Karpas-422 (cell line): ENCODE data around the gene FHL2. TPM values are rescaled to one million over a fixed set of nuclear protein-coding genes. Genes with fewer than 3 reads are reported as not detected.

Experiments
- DNase-seq: peaks from one replicate; pipeline ENCODE4 v3.0.0-alpha.2; 2015
- H2AFZ ChIP-seq: fragments of 200-600 bp; sonication (generic); 2 replicates; pipeline ENCODE4 v1.6.1; 2014; ENCODE audit warnings: antibody characterized with exemption, low read length, mixed read lengths
- H3K27ac ChIP-seq: fragments of 200-600 bp; sonication (generic); 2 replicates; pipeline ENCODE4 v1.5.1; 2014; ENCODE audit warnings: mild to moderate bottlenecking, low read length, moderate library complexity
- H3K27me3 ChIP-seq: fragments of 200-600 bp; sonication (generic); 2 replicates; pipeline ENCODE4 v1.6.1; 2014; ENCODE audit warnings: low read length, mixed read lengths
- H3K36me3 ChIP-seq: fragments of 200-600 bp; sonication (generic); 2 replicates; pipeline ENCODE4 v1.6.1; 2014; ENCODE audit warnings: low read length, mixed read lengths; ENCODE audit not compliant: insufficient read depth
- H3K4me1 ChIP-seq: fragments of 200-600 bp; sonication (generic); 2 replicates; pipeline ENCODE4 v1.6.1; 2014; ENCODE audit warnings: mild to moderate bottlenecking, low read length, mixed read lengths
- H3K4me2 ChIP-seq: fragments of 200-600 bp; sonication (generic); 2 replicates; pipeline ENCODE4 v1.6.1; 2014; ENCODE audit warnings: low read length, low read depth, mild to moderate bottlenecking; ENCODE audit not compliant: poor library complexity, severe bottlenecking
- H3K4me3 ChIP-seq: fragments of 200-600 bp; sonication (generic); 2 replicates; pipeline ENCODE4 v1.5.1; 2014; ENCODE audit warnings: mild to moderate bottlenecking, antibody characterized with exemption, low read length, mixed read lengths
- H3K79me2 ChIP-seq: fragments of 200-600 bp; sonication (generic); 2 replicates; pipeline ENCODE4 v1.6.1; 2014; ENCODE audit warnings: mild to moderate bottlenecking, low read length, mixed read lengths
- H3K9ac ChIP-seq: fragments of 200-600 bp; sonication (generic); 2 replicates; pipeline ENCODE4 v1.6.0; 2014; ENCODE audit warnings: low read length
- H3K9me2 ChIP-seq: fragments of 200-600 bp; sonication (generic), shearing (Covaris generic); replicated peaks from 2 replicates; pipeline ENCODE4 v1.6.0; 2014; ENCODE audit warnings: mild to moderate bottlenecking, low read length, moderate library complexity; ENCODE audit not compliant: insufficient read depth
- H3K9me3 ChIP-seq: fragments of 300-700, 200-600 bp; sonication (generic); 2 replicates; pipeline ENCODE4 v1.6.1; 2014; ENCODE audit warnings: low read length, mixed read lengths
- H4K20me1 ChIP-seq: fragments of 200-600 bp; sonication (generic); 2 replicates; pipeline ENCODE4 v1.6.1; 2014; ENCODE audit warnings: mild to moderate bottlenecking, antibody characterized with exemption, low read length, low read depth; ENCODE audit not compliant: insufficient read depth
- total RNA-seq: library from RNA; depleted of rRNA; stranded (reverse); fragments of >200 nt; shearing (Covaris generic); gene quantifications from 2 replicates; pipeline ENCODE4 v1.2.3, GENCODE V29; 2014; ENCODE audit warnings: low replicate concordance

Gene FHL2
- total RNA-seq, 1 experiment from 2014 or later = 0.26 TPM

DNA sequence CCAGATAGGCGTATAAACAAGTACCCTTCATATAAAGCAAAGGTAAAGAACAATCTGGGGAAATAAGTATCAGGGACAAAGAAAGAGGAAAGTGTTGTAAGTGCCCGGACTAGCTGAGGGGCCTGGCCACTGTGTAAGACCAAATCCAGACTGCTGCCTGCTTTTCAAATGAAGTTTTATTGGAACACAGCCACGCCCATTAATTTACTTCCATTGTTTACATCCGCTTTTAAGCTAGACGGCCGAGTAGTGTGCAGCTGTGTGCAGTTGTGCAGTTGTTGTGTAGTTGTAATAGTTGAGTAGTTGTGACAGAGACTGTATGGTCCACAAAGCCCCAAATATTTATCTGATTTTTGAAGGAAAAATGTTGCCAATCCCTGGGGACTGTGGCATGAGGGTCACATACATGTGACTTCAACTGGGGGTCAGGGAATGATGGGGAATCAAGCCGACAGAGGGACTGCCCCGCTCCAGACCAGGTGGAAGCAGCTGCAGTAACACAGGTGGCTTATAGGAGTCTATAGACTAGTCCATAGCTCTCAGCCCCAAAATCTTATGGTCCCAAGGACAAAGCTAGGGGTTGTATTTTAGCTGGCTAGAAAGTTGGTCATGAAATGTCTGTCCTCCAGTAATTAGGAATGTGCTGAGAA, 30.0 kb downstream of the FHL2 start:
- Histone ChIP-seq H3K4me3 (no peak overlapping the region), H3K9me2 (no peaks in the 10 kb centered on the region), H3K9ac (no peak overlapping the region), H3K79me2 (no peaks in the 10 kb centered on the region), H3K4me2 (no peak overlapping the region), H3K4me1 (peaks cover 11% of the 10 kb centered on the region), H2AFZ (no peak overlapping the region), H3K36me3 (no peaks in the 10 kb centered on the region), H3K27ac (no peak overlapping the region), H3K27me3 (no peaks in the 10 kb centered on the region), H4K20me1 (no peaks in the 10 kb centered on the region), H3K9me3 (no peaks in the 10 kb centered on the region)
- no peak for DNase-seq

DNA sequence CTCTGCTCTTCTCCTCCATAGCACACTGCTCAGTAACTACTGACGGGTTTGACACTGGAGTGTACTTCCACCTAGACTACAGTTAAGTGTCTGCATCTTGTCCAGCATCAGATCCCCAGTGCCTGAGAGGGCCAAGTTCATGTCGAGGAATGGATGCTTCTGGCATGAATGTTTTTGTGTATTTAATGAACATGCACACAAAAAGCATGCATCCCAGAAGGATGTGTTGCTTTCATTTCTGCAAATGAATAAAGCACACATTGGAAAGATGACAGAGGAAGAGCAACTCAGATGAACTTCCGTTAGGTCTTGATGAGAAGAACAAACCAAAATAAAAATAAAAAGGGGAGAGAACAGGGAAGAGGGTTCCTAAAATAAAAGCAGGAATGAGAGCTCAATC, 33.6 kb downstream of the FHL2 start:
- no peak for DNase-seq
- Histone ChIP-seq H3K36me3 (no peaks in the 10 kb centered on the region), H3K79me2 (no peaks in the 10 kb centered on the region), H3K4me1 (peaks cover 7% of the 10 kb centered on the region), H3K4me3 (no peak overlapping the region), H2AFZ (no peak overlapping the region), H3K4me2 (no peak overlapping the region), H4K20me1 (no peaks in the 10 kb centered on the region), H3K9me3 (no peaks in the 10 kb centered on the region), H3K27ac (no peak overlapping the region), H3K9ac (no peak overlapping the region), H3K9me2 (no peaks in the 10 kb centered on the region), H3K27me3 (no peaks in the 10 kb centered on the region)

DNA sequence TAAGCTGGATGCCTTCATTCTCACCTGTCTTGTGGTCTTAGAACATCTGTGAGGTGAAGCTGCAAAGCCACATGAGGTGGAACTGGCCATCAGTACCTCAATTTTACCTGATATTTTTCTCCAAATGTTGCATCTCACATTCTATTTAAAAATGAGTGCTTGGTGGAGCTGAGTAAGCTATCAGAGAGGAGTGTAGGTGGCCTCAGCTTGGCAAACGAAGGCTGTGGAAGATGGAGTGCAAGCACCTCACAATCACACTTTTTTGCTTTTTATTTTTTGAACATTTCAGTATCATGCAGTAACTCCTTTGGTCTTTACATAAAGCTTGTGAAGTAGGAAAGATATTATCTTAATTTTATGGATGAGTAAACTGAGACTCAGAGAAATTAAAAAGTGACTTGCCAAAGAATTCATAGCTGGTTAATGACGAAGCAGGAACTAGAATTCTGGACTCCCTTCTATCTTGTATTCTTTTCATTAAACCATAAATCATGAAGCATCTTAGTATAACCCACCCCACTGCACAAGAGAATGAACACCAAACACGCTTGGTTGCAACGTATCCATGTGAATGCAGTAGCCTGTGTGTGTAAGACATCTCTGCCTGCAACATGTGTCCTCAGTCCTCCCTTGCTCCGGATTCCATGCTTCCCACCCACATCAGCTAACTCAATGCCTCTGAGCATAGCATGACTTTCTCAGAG, 34.3 kb downstream of the FHL2 start:
- H3K79me2 ChIP-seq = no peaks in the 10 kb centered on the region
- H3K36me3 ChIP-seq = no peaks in the 10 kb centered on the region
- peaks cover 2% of the 10 kb centered on the region for H3K4me1 ChIP-seq
- H3K4me2 ChIP-seq = no peak overlapping the region
- H3K9me3 ChIP-seq = no peaks in the 10 kb centered on the region
- no peaks in the 10 kb centered on the region for H4K20me1 ChIP-seq
- DNase-seq = no peak
- H3K27ac ChIP-seq = no peak overlapping the region
- H3K9me2 ChIP-seq = no peaks in the 10 kb centered on the region
- no peak overlapping the region for H3K9ac ChIP-seq
- no peak overlapping the region for H3K4me3 ChIP-seq
- H2AFZ ChIP-seq = no peak overlapping the region
- H3K27me3 ChIP-seq = no peaks in the 10 kb centered on the region

DNA sequence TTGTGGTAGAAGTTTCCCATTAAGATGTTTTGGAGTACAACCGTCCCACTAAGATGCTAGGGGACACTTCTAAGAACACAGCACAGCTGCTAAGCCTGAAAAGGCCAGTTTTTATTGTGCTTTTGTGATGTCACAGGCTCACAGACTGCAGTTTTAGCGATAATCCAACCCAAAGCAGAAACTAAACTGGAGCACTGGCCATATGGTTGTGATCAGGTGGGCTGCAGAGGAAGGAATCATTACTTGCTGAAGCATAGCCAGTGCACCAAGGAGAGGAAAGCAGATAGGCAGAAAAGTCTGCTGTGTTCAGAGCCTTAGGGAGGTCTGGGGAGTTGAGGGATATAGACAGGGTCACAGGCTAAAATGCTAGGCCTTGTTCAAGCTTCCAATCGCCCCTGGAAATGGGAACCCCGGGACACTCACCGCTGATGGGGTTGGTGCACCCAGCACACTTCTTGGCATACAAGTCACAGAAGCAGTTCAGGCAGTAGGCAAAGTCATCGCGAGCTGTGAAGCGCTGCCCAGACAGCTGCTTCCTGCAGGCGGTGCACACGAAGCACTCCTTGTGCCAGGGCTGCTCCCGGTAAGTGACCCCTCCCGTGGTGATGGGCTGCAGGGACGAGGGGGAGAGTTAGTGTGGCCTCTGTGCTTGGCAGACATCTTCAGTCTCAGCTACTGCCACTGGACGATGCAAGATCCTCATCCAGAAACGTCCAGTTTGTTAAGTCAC, 35.8 kb downstream of the FHL2 start:
- no peak for DNase-seq
- H3K9ac ChIP-seq = no peak overlapping the region
- H2AFZ ChIP-seq = no peak overlapping the region
- no peaks in the 10 kb centered on the region for H4K20me1 ChIP-seq
- H3K4me2 ChIP-seq = no peak overlapping the region
- H3K4me1 ChIP-seq = no peaks in the 10 kb centered on the region
- no peak overlapping the region for H3K27ac ChIP-seq
- H3K27me3 ChIP-seq = no peaks in the 10 kb centered on the region
- H3K36me3 ChIP-seq = peaks cover 10% of the 10 kb centered on the region
- H3K79me2 ChIP-seq = no peaks in the 10 kb centered on the region
- no peaks in the 10 kb centered on the region for H3K9me2 ChIP-seq
- H3K9me3 ChIP-seq = no peaks in the 10 kb centered on the region
- H3K4me3 ChIP-seq = no peak overlapping the region

DNA sequence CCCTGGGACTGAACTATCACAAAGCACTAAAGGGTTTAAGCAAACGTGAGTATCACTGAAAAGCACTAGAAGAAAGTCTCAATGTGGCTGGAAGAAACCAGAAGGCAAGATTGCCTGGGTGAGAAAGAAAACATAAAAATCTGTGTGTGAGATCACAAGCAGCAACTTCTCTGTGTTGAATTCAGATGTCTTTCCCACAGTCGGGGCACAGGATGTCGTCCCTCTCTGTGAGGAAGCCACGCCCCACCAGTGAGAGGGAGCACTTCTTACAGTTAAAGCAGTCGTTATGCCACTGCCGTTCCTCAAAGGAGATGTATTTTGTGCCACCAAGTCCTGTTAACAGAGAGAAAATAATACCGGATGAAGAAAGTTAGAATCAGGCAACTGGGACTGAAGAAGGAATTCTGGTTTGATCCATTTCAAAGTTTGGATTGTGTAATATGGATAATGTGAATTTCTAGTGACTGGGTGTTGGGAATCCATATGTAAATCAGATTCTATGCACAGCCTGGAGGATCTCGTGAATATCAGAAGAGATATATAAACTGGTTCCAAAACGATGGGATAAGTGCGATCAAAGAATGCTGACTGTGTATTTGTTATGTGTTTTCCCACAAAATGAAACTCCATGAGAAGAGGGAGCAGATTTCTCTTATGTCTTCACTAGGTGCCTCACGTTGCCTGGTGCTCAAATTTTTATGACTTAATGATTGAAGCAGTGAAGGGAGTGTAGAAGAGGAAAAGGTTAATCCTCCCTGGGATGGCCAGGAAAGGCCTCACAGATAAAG, 37.6 kb downstream of the FHL2 start:
- no peaks in the 10 kb centered on the region for H3K27me3 ChIP-seq
- peaks cover 27% of the 10 kb centered on the region for H3K36me3 ChIP-seq
- no peak for DNase-seq
- H2AFZ ChIP-seq = no peak overlapping the region
- H3K27ac ChIP-seq = no peak overlapping the region
- H3K4me1 ChIP-seq = no peaks in the 10 kb centered on the region
- H4K20me1 ChIP-seq = no peaks in the 10 kb centered on the region
- H3K4me2 ChIP-seq = no peak overlapping the region
- H3K79me2 ChIP-seq = no peaks in the 10 kb centered on the region
- H3K4me3 ChIP-seq = no peak overlapping the region
- H3K9me3 ChIP-seq = 0 out of 2 replicates have a peak, but pooled peaks cover 1% of the 10 kb centered on the region
- H3K9me2 ChIP-seq = no peaks in the 10 kb centered on the region
- H3K9ac ChIP-seq = no peak overlapping the region

DNA sequence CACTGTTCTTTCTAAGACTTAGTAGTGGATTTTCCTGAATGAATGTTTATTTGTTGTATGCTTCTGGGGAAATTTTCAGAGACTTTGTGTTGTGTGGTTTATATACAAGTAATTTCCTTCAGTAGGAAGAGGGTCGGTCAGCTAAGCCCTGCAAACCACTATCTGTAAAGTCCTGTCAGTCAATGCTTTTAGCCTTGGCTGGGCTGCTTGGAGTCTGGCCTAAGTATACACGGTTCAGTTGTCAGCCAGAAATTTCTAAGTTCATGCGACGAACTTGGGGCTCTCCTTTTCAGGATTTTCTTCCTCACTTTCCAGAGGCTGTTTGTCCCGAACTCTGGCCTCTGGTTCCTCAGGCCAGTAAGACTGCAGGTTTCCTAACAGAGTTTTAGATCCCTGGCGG, 40.3 kb downstream of the FHL2 start:
- Histone ChIP-seq H2AFZ (no peak overlapping the region), H3K79me2 (no peaks in the 10 kb centered on the region), H3K27ac (no peak overlapping the region), H4K20me1 (no peaks in the 10 kb centered on the region), H3K4me2 (no peak overlapping the region), H3K9me2 (no peaks in the 10 kb centered on the region), H3K9me3 (0 out of 2 replicates have a peak, but pooled peaks cover 3% of the 10 kb centered on the region), H3K4me3 (no peak overlapping the region), H3K27me3 (no peaks in the 10 kb centered on the region), H3K36me3 (peaks cover 50% of the 10 kb centered on the region), H3K9ac (no peak overlapping the region), H3K4me1 (no peaks in the 10 kb centered on the region)
- no peak for DNase-seq

DNA sequence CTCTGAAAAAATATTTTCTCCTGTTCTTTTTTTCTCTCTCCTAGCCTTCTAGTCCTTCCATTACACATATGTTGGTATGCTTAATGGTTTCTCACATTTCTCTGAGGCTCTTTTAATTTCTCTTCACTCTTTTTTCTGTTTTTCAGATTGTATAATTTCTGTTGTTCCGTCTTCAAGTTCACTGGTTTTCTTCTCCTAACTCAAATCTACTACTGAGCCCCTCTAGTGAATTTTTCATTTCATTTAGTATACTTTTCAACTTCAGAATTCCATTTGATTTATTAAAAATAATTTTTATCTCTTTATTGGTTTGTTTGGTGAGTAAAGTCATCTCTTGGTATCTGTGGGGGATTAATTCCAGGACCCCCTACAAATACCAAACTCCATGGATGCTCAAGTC, 41.7 kb downstream of the FHL2 start:
- no peak for DNase-seq
- Histone ChIP-seq H3K27ac (no peak overlapping the region), H3K9ac (no peak overlapping the region), H3K27me3 (no peaks in the 10 kb centered on the region), H3K79me2 (no peaks in the 10 kb centered on the region), H3K9me3 (0 out of 2 replicates have a peak, but pooled peaks cover 3% of the 10 kb centered on the region), H3K36me3 (peaks cover 62% of the 10 kb centered on the region), H3K9me2 (no peaks in the 10 kb centered on the region), H2AFZ (no peak overlapping the region), H4K20me1 (no peaks in the 10 kb centered on the region), H3K4me3 (no peak overlapping the region), H3K4me2 (no peak overlapping the region), H3K4me1 (no peaks in the 10 kb centered on the region)
